ENCODE results near the gene AREL1. TPM values are rescaled to one million over a fixed set of nuclear protein-coding genes. Genes with fewer than 3 reads are reported as not detected.

The AREL1 gene
- total and polyA plus RNA-seq, 2 of the 8 experiments (the other 6 are each of a cell fraction or from before 2014, with no cell fraction given) = 31.4 to 49.1 TPM

GRCh38 chr14:74697543-74697942 lies 15.3 kb downstream of the AREL1 start (continued):
- TF ChIP-seq KDM1A (IDR thresholded peaks at IDR 0.05; ENCODE audit: borderline replicate concordance, low read length) = no peak
- TF ChIP-seq POLR2AphosphoS5 (IDR thresholded peaks at IDR 0.05; ENCODE audit: low read depth, low read length) = no peak
- TF ChIP-seq RFX5 (IDR thresholded peaks at IDR 0.05; ENCODE audit: borderline replicate concordance, low read depth, low read length) = no peak
- no peak for TF ChIP-seq CHD1 (IDR thresholded peaks at IDR 0.05; ENCODE audit: low read depth, low read length)
